Body of pancreas (tissue), 4 donors: ENCODE measurements around the gene PDE4A.

Source experiments
- POLR2A ChIP-seq, 3 donors: fragments of 450-650 bp; IDR thresholded peaks; one replicate each; pipeline ENCODE4 v1.6.1; 2016; ENCODE audit warnings: antibody characterized with exemption in 3 of 3, mild to moderate bottlenecking in 2 of 3
- TF ChIP-seq, protein P1 (sequence below), 7 experiments: fragments of 450-650 bp in 4 of 7; fragments of 200-600 bp in 3 of 7; sonication (generic) in 3 of 7; IDR thresholded peaks; one replicate each; pipeline ENCODE4 v1.5.1; 2016 to 2019; ENCODE audit warnings: antibody characterized with exemption in 7 of 7

DNA sequence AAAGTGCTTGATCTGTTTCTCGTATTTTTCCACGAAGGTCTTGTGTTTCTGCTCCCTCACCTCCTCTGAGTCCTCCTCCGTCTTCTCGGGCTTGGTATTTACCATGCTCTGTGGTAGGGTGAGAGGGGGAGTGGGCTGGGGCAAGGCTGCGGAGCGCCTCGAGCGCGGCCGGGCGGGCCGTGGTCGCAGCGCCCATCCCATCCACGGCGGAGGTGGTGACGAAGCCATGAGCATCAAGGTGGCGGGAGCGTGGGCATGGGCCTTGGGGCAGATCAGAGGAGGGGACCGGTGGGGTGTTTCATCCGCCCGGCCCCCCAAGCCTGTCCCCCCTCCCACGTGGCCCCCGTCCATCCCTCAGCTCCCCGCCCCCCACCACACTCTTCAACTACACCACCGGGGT is 24.9 kb upstream of the PDE4A start:
- TF ChIP-seq, protein P1, sequence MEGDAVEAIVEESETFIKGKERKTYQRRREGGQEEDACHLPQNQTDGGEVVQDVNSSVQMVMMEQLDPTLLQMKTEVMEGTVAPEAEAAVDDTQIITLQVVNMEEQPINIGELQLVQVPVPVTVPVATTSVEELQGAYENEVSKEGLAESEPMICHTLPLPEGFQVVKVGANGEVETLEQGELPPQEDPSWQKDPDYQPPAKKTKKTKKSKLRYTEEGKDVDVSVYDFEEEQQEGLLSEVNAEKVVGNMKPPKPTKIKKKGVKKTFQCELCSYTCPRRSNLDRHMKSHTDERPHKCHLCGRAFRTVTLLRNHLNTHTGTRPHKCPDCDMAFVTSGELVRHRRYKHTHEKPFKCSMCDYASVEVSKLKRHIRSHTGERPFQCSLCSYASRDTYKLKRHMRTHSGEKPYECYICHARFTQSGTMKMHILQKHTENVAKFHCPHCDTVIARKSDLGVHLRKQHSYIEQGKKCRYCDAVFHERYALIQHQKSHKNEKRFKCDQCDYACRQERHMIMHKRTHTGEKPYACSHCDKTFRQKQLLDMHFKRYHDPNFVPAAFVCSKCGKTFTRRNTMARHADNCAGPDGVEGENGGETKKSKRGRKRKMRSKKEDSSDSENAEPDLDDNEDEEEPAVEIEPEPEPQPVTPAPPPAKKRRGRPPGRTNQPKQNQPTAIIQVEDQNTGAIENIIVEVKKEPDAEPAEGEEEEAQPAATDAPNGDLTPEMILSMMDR (IDR thresholded peaks at IDR 0.05), result no peak
- no peak for TF ChIP-seq POLR2A (IDR thresholded peaks at IDR 0.05)
